Activated CD4-positive, alpha-beta memory T cell treated with anti-CD3 and anti-CD28 coated beads, Interleukin-2, amount 10 ng/mL, durations not matched to agents 7 days and 5 days (primary cell): Measurements from ENCODE around the gene FABP3. TPM values are rescaled to one million over a fixed set of nuclear protein-coding genes. Genes with fewer than 3 reads are reported as not detected.

ENCODE experiments used
- CTCF ChIA-PET: fragments of 350-600 bp; sonication (Branson Sonifier 250); formaldehyde crosslinking; loops from one replicate; lab custom pipeline; 2021; ENCODE audit warnings: antibody characterized with exemption, inconsistent platforms; lab: Charles Lee
- POLR2A ChIA-PET: fragments of 350-600 bp; sonication (Branson Sonifier 250); formaldehyde crosslinking; loops from one replicate; lab custom pipeline; 2021; ENCODE audit warnings: antibody characterized with exemption; lab: Charles Lee
- DNase-seq: peaks from one replicate; pipeline ENCODE4 v3.0.0-alpha.2; 2020
- H3K27ac Mint-ChIP-seq: one replicate; pipeline ENCODE4 v1.8.0; 2021; ENCODE audit warnings: mild to moderate bottlenecking, mixed read lengths
- H3K27me3 Mint-ChIP-seq: one replicate; pipeline ENCODE4 v1.8.0; 2021; ENCODE audit warnings: mixed read lengths
- H3K36me3 Mint-ChIP-seq: one replicate; pipeline ENCODE4 v1.8.0; 2021; ENCODE audit warnings: low read depth, mixed read lengths
- H3K4me1 Mint-ChIP-seq: one replicate; pipeline ENCODE4 v1.8.0; 2021; ENCODE audit warnings: mixed read lengths
- H3K4me3 Mint-ChIP-seq: one replicate; pipeline ENCODE4 v1.8.0; 2021; ENCODE audit warnings: mild to moderate bottlenecking, mixed read lengths
- H3K9me3 Mint-ChIP-seq: one replicate; pipeline ENCODE4 v1.8.0; 2021; ENCODE audit warnings: mixed read lengths
- total RNA-seq, 2 experiments: library from RNA; stranded (reverse); gene quantifications; one replicate each; pipeline ENCODE4 v1.2.3, GENCODE V29; 2021

Gene FABP3
- total RNA-seq, 2 experiments from 2014 or later = not detected

- peaks cover 59% of the 10 kb centered on the region for H3K27me3 Mint-ChIP-seq
Observed at GRCh38 chr1:31410871-31411270, 38.0 kb upstream of the FABP3 start.

DNA sequence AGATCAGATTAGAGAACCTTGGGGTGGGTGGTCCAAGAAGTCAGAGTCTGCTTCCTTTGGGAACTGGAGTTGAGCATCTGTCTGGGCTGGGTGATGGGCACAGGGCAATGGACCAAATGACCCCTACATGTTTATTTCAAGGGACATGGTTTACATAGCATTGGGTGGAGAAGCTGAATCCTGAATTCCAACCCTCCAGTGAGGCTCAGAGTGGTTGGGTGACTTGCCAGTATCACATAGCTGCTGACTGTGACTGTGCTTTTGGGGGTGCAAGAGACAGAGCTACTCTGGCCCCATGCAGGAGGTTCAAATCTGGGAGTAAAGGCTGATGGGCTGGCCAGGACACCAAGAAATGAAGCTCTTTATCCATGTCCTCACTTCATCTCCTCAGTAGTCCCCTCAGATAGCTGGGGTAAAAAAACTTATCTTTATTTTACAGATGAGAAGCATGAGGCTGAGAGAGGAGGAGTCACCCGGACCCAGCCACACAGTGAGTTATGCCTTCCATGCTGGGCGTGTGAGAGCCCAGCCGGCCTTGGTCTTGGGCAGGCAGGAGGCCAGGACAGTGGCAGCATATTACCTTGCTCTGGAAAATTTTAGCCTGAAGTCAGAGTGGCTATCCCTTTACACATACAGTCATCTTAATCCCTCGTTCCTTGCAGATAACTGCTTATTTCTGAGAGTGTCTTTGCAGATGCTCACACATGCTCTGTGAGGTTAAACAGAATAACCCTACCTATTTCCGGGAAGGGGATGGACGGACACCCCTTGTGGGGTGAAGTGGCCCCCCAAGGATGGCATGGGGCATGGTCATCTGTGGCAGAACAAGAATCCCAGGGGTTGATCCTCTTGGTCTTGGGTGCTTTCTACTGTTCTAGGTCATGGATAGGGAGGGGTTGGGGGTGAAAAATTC, 37.3 kb upstream of the FABP3 start:
- ChIA-PET CTCF (no interaction called here), POLR2A (interaction anchor here (0.6 kb wide), 1 partner anchor 35 kb away, joined by 3 read pairs; no protein-coding TSS in a partner anchor)
- H3K4me1 Mint-ChIP-seq = peaks cover 10% of the 10 kb centered on the region
- no peak overlapping the region for H3K4me3 Mint-ChIP-seq
- peaks cover 52% of the 10 kb centered on the region for H3K27me3 Mint-ChIP-seq
- H3K36me3 Mint-ChIP-seq = no peaks in the 10 kb centered on the region
- DNase-seq = no peak
- no peaks in the 10 kb centered on the region for H3K9me3 Mint-ChIP-seq
- no peak overlapping the region for H3K27ac Mint-ChIP-seq

More at GRCh38 chr1:31410871-31411270, 38.0 kb upstream of the FABP3 start:
- H3K27ac Mint-ChIP-seq = no peak overlapping the region
- H3K36me3 Mint-ChIP-seq = no peaks in the 10 kb centered on the region
- CTCF ChIA-PET = interaction anchor here (1.7 kb wide), 1 partner anchor 16 kb away, joined by 9 read pairs; no protein-coding TSS in a partner anchor
- peaks cover 10% of the 10 kb centered on the region for H3K4me1 Mint-ChIP-seq
- no peak overlapping the region for H3K4me3 Mint-ChIP-seq
- H3K9me3 Mint-ChIP-seq = no peaks in the 10 kb centered on the region
- POLR2A ChIA-PET = no interaction called here
- DNase-seq = no peak

DNA sequence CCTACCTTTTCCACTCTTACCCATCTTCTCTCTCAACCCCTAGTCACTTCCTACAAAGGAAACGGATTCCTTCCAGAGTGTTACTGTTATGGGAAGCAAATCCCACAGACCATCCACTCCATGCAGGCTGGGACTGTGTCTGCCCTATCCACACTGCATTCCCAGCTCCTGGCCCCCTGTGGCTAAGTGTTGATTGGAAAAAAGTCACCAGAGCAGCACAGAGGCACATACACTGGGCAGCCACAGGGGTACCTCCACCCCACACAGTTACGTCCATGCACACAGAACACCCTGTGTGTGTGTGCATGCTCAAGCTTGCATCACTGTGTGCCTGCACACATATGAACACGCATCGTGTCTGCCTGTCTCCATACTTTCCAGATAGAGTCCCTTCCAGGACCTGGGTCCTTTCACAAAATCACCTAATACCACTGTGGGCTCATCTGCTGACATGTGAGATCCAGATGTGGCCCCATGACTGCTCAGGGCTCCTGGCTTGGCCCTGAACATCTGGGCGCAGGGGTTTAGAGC, 36.0 kb upstream of the FABP3 start:
- Mint-ChIP-seq H3K27ac (no peak overlapping the region), H3K9me3 (no peaks in the 10 kb centered on the region), H3K4me3 (no peak overlapping the region), H3K4me1 (peaks cover 9% of the 10 kb centered on the region), H3K36me3 (no peaks in the 10 kb centered on the region), H3K27me3 (peaks cover 39% of the 10 kb centered on the region)
- CTCF ChIA-PET = interaction anchor here (1.0 kb wide), 1 partner anchor 228 kb away, joined by 3 read pairs; no protein-coding TSS in a partner anchor
- no peak for DNase-seq
- POLR2A ChIA-PET = no interaction called here

- CTCF ChIA-PET = interaction anchor here (1.4 kb wide), 1 partner anchor 12 kb away, joined by 6 read pairs; no protein-coding TSS in a partner anchor
- Mint-ChIP-seq H3K36me3 (no peaks in the 10 kb centered on the region), H3K9me3 (no peaks in the 10 kb centered on the region), H3K27ac (no peak overlapping the region), H3K4me1 (no peaks in the 10 kb centered on the region), H3K4me3 (no peak overlapping the region), H3K27me3 (peaks cover 33% of the 10 kb centered on the region)
- POLR2A ChIA-PET = interaction anchor here (0.6 kb wide), 1 partner anchor 80 kb away, joined by 3 read pairs; no protein-coding TSS in a partner anchor
- DNase-seq = no peak
Observed at GRCh38 chr1:31407029-31407626, 34.3 kb upstream of the FABP3 start.

GRCh38 chr1:31405578-31406245, 32.8 kb upstream of the FABP3 start:
- CTCF ChIA-PET = interaction anchor here (0.6 to 1.4 kb wide), 2 partner anchors 11 to 252 kb away, joined by 3 to 6 read pairs; no protein-coding TSS in a partner anchor
- POLR2A ChIA-PET = no interaction called here
- H3K27ac Mint-ChIP-seq = no peak overlapping the region
- no peak overlapping the region for H3K4me3 Mint-ChIP-seq
- H3K4me1 Mint-ChIP-seq = no peaks in the 10 kb centered on the region
- no peak for DNase-seq
- H3K27me3 Mint-ChIP-seq = peaks cover 21% of the 10 kb centered on the region
- H3K9me3 Mint-ChIP-seq = no peaks in the 10 kb centered on the region
- no peaks in the 10 kb centered on the region for H3K36me3 Mint-ChIP-seq

DNA sequence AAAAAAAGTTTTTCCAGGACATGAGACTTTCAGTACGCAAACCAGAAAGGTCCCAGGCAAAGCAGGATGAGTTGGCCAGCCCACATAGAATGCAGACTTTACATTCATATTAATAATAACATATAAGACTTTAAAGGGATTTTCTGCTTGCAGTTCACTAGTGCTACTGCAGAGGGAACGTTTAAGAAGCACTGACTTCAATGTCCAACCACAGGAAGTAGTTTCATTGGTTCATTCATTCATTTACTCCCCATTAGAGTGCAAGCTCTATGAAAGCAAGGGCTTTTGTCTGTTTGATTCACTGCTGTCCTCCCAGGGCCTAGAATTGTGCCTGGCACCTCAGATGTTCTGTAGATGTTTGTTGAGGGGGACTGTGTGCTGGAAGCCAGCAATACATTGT, 28.4 kb upstream of the FABP3 start:
- no peak for DNase-seq
- no peaks in the 10 kb centered on the region for H3K36me3 Mint-ChIP-seq
- ChIA-PET CTCF (interaction anchor here (0.7 to 1.5 kb wide), 2 partner anchors 19 to 148 kb away, joined by 3 read pairs; no protein-coding TSS in a partner anchor), POLR2A (no interaction called here)
- H3K27me3 Mint-ChIP-seq = peaks cover 7% of the 10 kb centered on the region
- H3K4me3 Mint-ChIP-seq = no peak overlapping the region
- peaks cover 4% of the 10 kb centered on the region for H3K4me1 Mint-ChIP-seq
- no peak overlapping the region for H3K27ac Mint-ChIP-seq
- H3K9me3 Mint-ChIP-seq = no peaks in the 10 kb centered on the region

- no peaks in the 10 kb centered on the region for H3K36me3 Mint-ChIP-seq
- ChIA-PET CTCF (no interaction called here), POLR2A (no interaction called here)
- no peak for DNase-seq
- H3K27ac Mint-ChIP-seq = no peak overlapping the region
- H3K27me3 Mint-ChIP-seq = peaks cover 7% of the 10 kb centered on the region
- no peaks in the 10 kb centered on the region for H3K9me3 Mint-ChIP-seq
- H3K4me3 Mint-ChIP-seq = no peak overlapping the region
- peaks cover 5% of the 10 kb centered on the region for H3K4me1 Mint-ChIP-seq
Observed at GRCh38 chr1:31400393-31400792, 27.5 kb upstream of the FABP3 start.

- Mint-ChIP-seq H3K4me1 (peaks cover 8% of the 10 kb centered on the region), H3K27me3 (peaks cover 7% of the 10 kb centered on the region), H3K4me3 (no peak overlapping the region), H3K27ac (no peak overlapping the region), H3K36me3 (no peaks in the 10 kb centered on the region), H3K9me3 (no peaks in the 10 kb centered on the region)
- ChIA-PET CTCF (no interaction called here), POLR2A (no interaction called here)
- no peak for DNase-seq
Observed at GRCh38 chr1:31399976-31400375, 27.1 kb upstream of the FABP3 start.

- Mint-ChIP-seq H3K27me3 (peaks cover 4% of the 10 kb centered on the region), H3K4me3 (no peak overlapping the region), H3K4me1 (peaks cover 16% of the 10 kb centered on the region), H3K27ac (no peak overlapping the region), H3K36me3 (no peaks in the 10 kb centered on the region), H3K9me3 (no peaks in the 10 kb centered on the region)
- DNase-seq = no peak
- POLR2A ChIA-PET = no interaction called here
- CTCF ChIA-PET = interaction anchor here (1.0 kb wide), 1 partner anchor 150 kb away, joined by 4 read pairs; no protein-coding TSS in a partner anchor
Observed at GRCh38 chr1:31398246-31398645, 25.4 kb upstream of the FABP3 start.

DNA sequence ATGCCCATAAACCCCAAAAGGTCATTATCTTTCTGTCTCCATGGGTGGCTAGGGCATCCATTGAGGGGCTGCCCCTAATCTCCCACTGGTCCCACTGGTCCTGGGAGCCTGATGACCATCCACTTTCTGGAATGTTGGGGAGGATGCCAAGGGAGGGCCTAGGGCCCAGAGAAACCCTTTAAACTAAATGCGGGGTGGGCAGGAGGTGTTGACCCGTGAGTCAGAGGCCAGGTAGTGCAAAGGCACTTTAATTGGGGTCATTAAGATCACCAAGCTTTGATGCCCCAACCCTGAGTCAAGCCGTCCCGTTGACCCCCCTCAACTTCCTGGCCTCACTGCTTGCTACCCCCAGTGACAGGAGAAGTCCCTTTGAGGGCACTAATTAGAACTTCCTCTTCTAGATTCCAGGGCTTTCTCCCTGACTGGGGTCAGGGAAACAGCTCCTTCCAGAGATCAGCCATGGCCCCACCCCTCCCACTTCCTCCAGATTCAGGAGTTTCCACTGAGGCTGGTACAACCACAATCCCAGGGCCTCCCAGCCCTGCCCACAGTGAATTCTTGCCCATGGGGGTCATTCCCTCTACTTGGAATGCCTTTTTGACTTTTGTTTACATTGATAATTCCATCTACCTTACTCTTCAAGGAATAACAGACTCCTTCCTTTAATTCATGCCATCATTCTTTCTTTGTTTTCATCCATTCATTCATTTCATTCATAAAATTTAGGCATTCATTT, 24.7 kb upstream of the FABP3 start:
- H3K27ac Mint-ChIP-seq = no peak overlapping the region
- DNase-seq = no peak
- H3K27me3 Mint-ChIP-seq = peaks cover 4% of the 10 kb centered on the region
- CTCF ChIA-PET = interaction anchor here (0.8 to 4.5 kb wide), 6 partner anchors 23 to 392 kb away, joined by 3 to 42 read pairs (median 4); no protein-coding TSS in a partner anchor
- H3K4me1 Mint-ChIP-seq = peaks cover 16% of the 10 kb centered on the region
- no peaks in the 10 kb centered on the region for H3K9me3 Mint-ChIP-seq
- H3K4me3 Mint-ChIP-seq = no peak overlapping the region
- no peaks in the 10 kb centered on the region for H3K36me3 Mint-ChIP-seq
- POLR2A ChIA-PET = no interaction called here

DNA sequence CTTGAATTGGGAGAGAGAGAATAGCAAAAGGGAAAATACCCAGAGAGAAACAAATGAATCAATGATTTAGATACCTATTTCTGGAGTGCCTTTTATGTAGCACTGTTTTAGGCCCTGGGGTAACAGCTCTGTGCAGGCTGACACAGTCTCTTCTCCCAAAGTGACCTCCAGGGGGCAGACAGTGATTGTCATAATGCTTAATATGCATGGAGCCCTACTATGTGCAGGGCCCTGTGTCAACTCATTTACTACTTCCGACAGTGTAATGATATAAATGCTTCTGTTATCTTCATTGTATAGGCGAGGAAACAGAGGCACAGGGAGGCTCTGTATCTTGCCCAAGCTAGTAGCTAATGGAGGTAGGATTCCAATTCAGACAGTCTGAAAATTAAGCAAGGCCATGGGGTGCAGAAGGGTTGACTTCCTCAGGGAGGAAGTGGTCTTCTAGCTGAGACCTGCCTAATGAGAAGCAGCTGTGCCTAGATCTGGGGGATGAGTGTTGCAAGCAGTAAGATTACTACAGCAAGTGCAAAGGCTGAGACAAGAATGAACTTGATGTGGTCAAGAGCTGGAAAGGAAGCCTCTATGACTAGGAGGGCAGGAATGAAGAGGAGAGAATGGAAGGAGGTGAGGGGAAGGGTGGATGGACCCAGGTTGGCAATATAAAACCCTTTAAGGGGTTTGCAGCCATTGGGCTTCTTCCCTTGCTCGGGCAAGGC, 23.9 kb upstream of the FABP3 start:
- no peak overlapping the region for H3K4me3 Mint-ChIP-seq
- H3K27ac Mint-ChIP-seq = no peak overlapping the region
- no peaks in the 10 kb centered on the region for H3K9me3 Mint-ChIP-seq
- H3K4me1 Mint-ChIP-seq = peaks cover 16% of the 10 kb centered on the region
- no peak for DNase-seq
- ChIA-PET POLR2A (interaction anchor here (0.9 kb wide), 1 partner anchor 13 kb away, joined by 3 read pairs; no protein-coding TSS in a partner anchor), CTCF (interaction anchor here (0.8 to 4.5 kb wide), 7 partner anchors 15 to 392 kb away, joined by 3 to 42 read pairs (median 4); no protein-coding TSS in a partner anchor)
- H3K36me3 Mint-ChIP-seq = no peaks in the 10 kb centered on the region
- H3K27me3 Mint-ChIP-seq = peaks cover 7% of the 10 kb centered on the region
